Osteoblast (primary cell): ENCODE measurements around the gene MDFIC. TPM values are rescaled to one million over a fixed set of nuclear protein-coding genes. Genes with fewer than 3 reads are reported as not detected.

ENCODE experiments used
- DNase-seq: peaks from one replicate; pipeline ENCODE4 v3.0.0; 2011; ENCODE audit warnings: low spot score, mixed read lengths; ENCODE audit not compliant: insufficient read length; ENCODE audit errors: missing footprints
- H2AFZ ChIP-seq: 2 replicates; pipeline ENCODE4 v1.6.0; 2011; ENCODE audit warnings: mild to moderate bottlenecking, low read length
- H3K27ac ChIP-seq: 2 replicates; pipeline ENCODE4 v1.5.1; 2011; ENCODE audit warnings: mild to moderate bottlenecking, low read depth, low read length, moderate library complexity
- H3K27me3 ChIP-seq: 2 replicates; pipeline ENCODE4 v1.6.0; 2012; ENCODE audit warnings: mild to moderate bottlenecking, control low read depth, inconsistent platforms, low read length, moderate library complexity; ENCODE audit not compliant: insufficient read depth
- H3K36me3 ChIP-seq: 2 replicates; pipeline ENCODE4 v1.5.1; 2011; ENCODE audit warnings: mild to moderate bottlenecking, low read length, control low read depth, moderate library complexity; ENCODE audit not compliant: insufficient read depth
- H3K4me1 ChIP-seq: 2 replicates; pipeline ENCODE4 v1.5.1; 2011; ENCODE audit warnings: mild to moderate bottlenecking, low read length, control low read depth, moderate library complexity; ENCODE audit not compliant: insufficient read depth
- H3K4me2 ChIP-seq: 2 replicates; pipeline ENCODE4 v1.6.0; 2011; ENCODE audit warnings: mild to moderate bottlenecking, low read length; ENCODE audit not compliant: insufficient read depth
- H3K4me3 ChIP-seq: fragments of 200-600 bp; sonication (generic); 3 replicates; pipeline ENCODE4 v1.5.1; 2012; ENCODE audit warnings: mild to moderate bottlenecking, low read length, inconsistent platforms; ENCODE audit not compliant: insufficient read depth
- H3K79me2 ChIP-seq: 2 replicates; pipeline ENCODE4 v1.6.0; 2012; ENCODE audit warnings: mild to moderate bottlenecking, low read length, control low read depth, inconsistent platforms; ENCODE audit not compliant: insufficient read depth
- H3K9me3 ChIP-seq: 2 replicates; pipeline ENCODE4 v1.5.1; 2011; ENCODE audit warnings: low read depth, low read length, control low read depth
- H4K20me1 ChIP-seq: 2 replicates; pipeline ENCODE4 v1.6.0; 2012; ENCODE audit warnings: mild to moderate bottlenecking, low read length, control low read depth; ENCODE audit not compliant: insufficient read depth
- CTCF ChIP-seq: IDR thresholded peaks from 2 replicates; pipeline ENCODE4 v1.5.1; 2011; ENCODE audit warnings: mild to moderate bottlenecking, low read depth, low read length, moderate library complexity; ENCODE audit errors: extremely low read depth
- total RNA-seq: library from RNA; depleted of rRNA; stranded (reverse); fragments of >200 nt; gene quantifications from 2 replicates; pipeline ENCODE4 v1.2.3, GENCODE V29; 2012

The MDFIC gene
- total RNA-seq, 1 donor: 68.8 TPM

DNA sequence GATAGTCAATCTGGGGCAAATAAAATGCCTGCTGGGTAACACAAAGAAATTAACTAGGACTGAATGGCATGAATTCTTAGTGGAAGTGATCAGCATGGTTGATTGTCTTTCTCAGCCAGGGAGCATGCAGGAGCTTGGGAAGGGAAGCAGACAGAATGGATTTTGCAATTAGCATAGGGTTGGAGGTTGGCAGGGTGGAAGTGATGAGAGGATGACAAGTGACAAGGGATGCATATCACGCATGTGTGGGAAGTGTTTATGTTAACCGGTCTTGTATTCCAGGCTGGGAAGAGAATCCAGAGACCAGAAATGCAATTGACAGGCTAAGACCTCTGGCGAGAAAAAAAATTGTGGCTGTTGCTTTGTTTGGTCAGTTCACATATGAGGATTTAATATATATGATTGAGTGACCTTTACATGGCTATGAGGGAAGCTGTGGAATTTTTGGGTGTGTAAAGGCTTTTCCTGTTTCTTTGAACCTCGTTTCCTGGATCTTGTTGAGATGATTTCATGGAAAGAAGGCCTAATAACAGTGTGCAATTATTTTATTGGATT, 8.3 kb downstream of the MDFIC start:
- H3K9me3 ChIP-seq: no peaks in the 10 kb centered on the region
- H4K20me1 ChIP-seq: no peaks in the 10 kb centered on the region
- TF ChIP-seq CTCF: no peak
- H3K27me3 ChIP-seq: no peaks in the 10 kb centered on the region
- DNase-seq: no peak
- H3K4me1 ChIP-seq: peaks cover 46% of the 10 kb centered on the region
- no peak overlapping the region for H2AFZ ChIP-seq
- peak overlapping the region; percentile 73 for H3K4me2 ChIP-seq
- H3K27ac ChIP-seq: peak overlapping the region; percentile 79
- no peak overlapping the region for H3K4me3 ChIP-seq
- H3K36me3 ChIP-seq: no peaks in the 10 kb centered on the region
- peaks cover 84% of the 10 kb centered on the region for H3K79me2 ChIP-seq

GRCh38 chr7:114930829-114931655, 9.1 kb downstream of the MDFIC start:
- peak overlapping the region; percentile 34 for H3K4me3 ChIP-seq
- no peaks in the 10 kb centered on the region for H4K20me1 ChIP-seq
- TF ChIP-seq CTCF: no peak
- peak overlapping the region; percentile 79 for H3K27ac ChIP-seq
- H3K4me1 ChIP-seq: peaks cover 42% of the 10 kb centered on the region
- no peaks in the 10 kb centered on the region for H3K27me3 ChIP-seq
- no peaks in the 10 kb centered on the region for H3K36me3 ChIP-seq
- H3K4me2 ChIP-seq: peak overlapping the region; percentile 73
- H3K79me2 ChIP-seq: peaks cover 84% of the 10 kb centered on the region
- H3K9me3 ChIP-seq: no peaks in the 10 kb centered on the region
- no peak for DNase-seq
- H2AFZ ChIP-seq: peak overlapping the region; percentile 17

DNA sequence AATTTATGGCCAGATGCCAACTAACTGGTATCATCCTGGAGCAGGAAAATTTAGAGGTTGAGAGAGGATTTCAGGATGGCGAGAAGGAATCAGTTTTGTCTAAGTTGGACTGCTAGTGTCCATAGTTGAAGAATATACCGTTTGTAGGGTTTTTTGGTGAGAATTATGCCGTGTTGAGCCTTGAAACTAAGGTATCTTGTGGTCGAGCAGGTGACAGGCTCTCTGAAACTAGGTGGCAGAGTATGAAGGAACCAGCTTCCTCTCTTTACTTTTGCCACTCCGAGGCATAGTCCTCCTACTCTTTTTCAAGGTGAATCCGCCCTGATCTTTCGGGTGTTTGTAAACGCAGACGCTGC, 9.7 kb downstream of the MDFIC start:
- peaks cover 84% of the 10 kb centered on the region for H3K79me2 ChIP-seq
- no peaks in the 10 kb centered on the region for H3K27me3 ChIP-seq
- DNase-seq: no peak
- H3K4me1 ChIP-seq: peaks cover 42% of the 10 kb centered on the region
- H4K20me1 ChIP-seq: no peaks in the 10 kb centered on the region
- no peak overlapping the region for H2AFZ ChIP-seq
- H3K36me3 ChIP-seq: no peaks in the 10 kb centered on the region
- no peak for TF ChIP-seq CTCF
- H3K4me2 ChIP-seq: peak overlapping the region; percentile 73
- no peaks in the 10 kb centered on the region for H3K9me3 ChIP-seq
- no peak overlapping the region for H3K4me3 ChIP-seq
- H3K27ac ChIP-seq: peak overlapping the region; percentile 79

DNA sequence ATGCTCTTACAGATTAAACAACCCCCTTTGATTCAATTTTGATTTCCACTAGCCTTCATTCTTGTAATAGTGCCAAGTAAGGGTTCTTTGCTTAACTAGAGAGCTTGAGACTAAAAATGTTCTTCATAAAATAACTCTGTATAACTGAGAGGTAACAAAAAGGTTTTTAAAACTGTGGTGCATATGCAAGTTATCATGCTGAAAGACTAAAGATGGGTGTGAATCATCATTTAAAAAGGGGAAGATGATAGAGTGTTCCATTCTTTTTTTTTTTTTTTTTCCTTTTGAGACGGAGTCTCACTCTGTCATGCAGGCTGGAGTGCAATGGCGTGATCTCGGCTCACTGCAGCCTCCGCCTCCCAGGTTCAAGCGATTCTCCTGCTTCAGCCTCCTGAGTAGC, 11.1 kb downstream of the MDFIC start:
- no peaks in the 10 kb centered on the region for H3K9me3 ChIP-seq
- no peak overlapping the region for H3K27ac ChIP-seq
- H2AFZ ChIP-seq: no peak overlapping the region
- no peaks in the 10 kb centered on the region for H4K20me1 ChIP-seq
- peaks cover 42% of the 10 kb centered on the region for H3K4me1 ChIP-seq
- H3K4me3 ChIP-seq: no peak overlapping the region
- no peak overlapping the region for H3K4me2 ChIP-seq
- H3K79me2 ChIP-seq: peaks cover 82% of the 10 kb centered on the region
- H3K27me3 ChIP-seq: no peaks in the 10 kb centered on the region
- DNase-seq: no peak
- no peaks in the 10 kb centered on the region for H3K36me3 ChIP-seq
- no peak for TF ChIP-seq CTCF
